ENCODE measurements around the gene TMEM63B. TPM values are rescaled to one million over a fixed set of nuclear protein-coding genes. Genes with fewer than 3 reads are reported as not detected.

Gene TMEM63B
- total RNA-seq, 1 donor from 2014 or later: 45.5 TPM

- Mint-ChIP-seq H3K4me3 (no peak overlapping the region), H3K4me1 (ENCODE audit: unreplicated experiment) (no peaks in the 10 kb centered on the region), H3K9me3 (no peaks in the 10 kb centered on the region), H3K27ac (no peak overlapping the region), H3K27me3 (no peaks in the 10 kb centered on the region), H3K36me3 (peaks cover 32% of the 10 kb centered on the region)
- no peak for DNase-seq (ENCODE audit: extremely low spot score, unreplicated experiment)
- no peak for TF ChIP-seq CTCF (conservative IDR thresholded peaks at IDR 0.05)
Observed at GRCh38 chr6:44145839-44146238, 18.5 kb downstream of the TMEM63B start.

GRCh38 chr6:44146685-44147084, 19.3 kb downstream of the TMEM63B start:
- peaks cover 29% of the 10 kb centered on the region for H3K36me3 Mint-ChIP-seq
- H3K27me3 Mint-ChIP-seq: no peaks in the 10 kb centered on the region
- H3K4me1 Mint-ChIP-seq (ENCODE audit: unreplicated experiment): no peaks in the 10 kb centered on the region
- no peak overlapping the region for H3K4me3 Mint-ChIP-seq
- DNase-seq (ENCODE audit: extremely low spot score, unreplicated experiment): no peak
- no peak for TF ChIP-seq CTCF (conservative IDR thresholded peaks at IDR 0.05)
- H3K27ac Mint-ChIP-seq: no peak overlapping the region
- no peaks in the 10 kb centered on the region for H3K9me3 Mint-ChIP-seq

- Mint-ChIP-seq H3K9me3 (no peaks in the 10 kb centered on the region), H3K36me3 (peaks cover 29% of the 10 kb centered on the region), H3K4me3 (no peak overlapping the region), H3K27ac (no peak overlapping the region), H3K4me1 (ENCODE audit: unreplicated experiment) (no peaks in the 10 kb centered on the region), H3K27me3 (no peaks in the 10 kb centered on the region)
- DNase-seq (ENCODE audit: extremely low spot score, unreplicated experiment): no peak
- no peak for TF ChIP-seq CTCF (conservative IDR thresholded peaks at IDR 0.05)
Observed at GRCh38 chr6:44147256-44147655, 19.9 kb downstream of the TMEM63B start.

GRCh38 chr6:44148306-44148705, 21.0 kb downstream of the TMEM63B start:
- Mint-ChIP-seq H3K4me3 (no peak overlapping the region), H3K27me3 (no peaks in the 10 kb centered on the region), H3K36me3 (peaks cover 27% of the 10 kb centered on the region), H3K4me1 (ENCODE audit: unreplicated experiment) (no peaks in the 10 kb centered on the region), H3K9me3 (no peaks in the 10 kb centered on the region), H3K27ac (no peak overlapping the region)
- no peak for TF ChIP-seq CTCF (conservative IDR thresholded peaks at IDR 0.05)
- DNase-seq (ENCODE audit: extremely low spot score, unreplicated experiment): no peak

- H3K36me3 Mint-ChIP-seq: peaks cover 24% of the 10 kb centered on the region
- no peak for TF ChIP-seq CTCF (conservative IDR thresholded peaks at IDR 0.05)
- no peaks in the 10 kb centered on the region for H3K4me1 Mint-ChIP-seq (ENCODE audit: unreplicated experiment)
- no peaks in the 10 kb centered on the region for H3K9me3 Mint-ChIP-seq
- H3K27ac Mint-ChIP-seq: no peak overlapping the region
- H3K4me3 Mint-ChIP-seq: no peak overlapping the region
- H3K27me3 Mint-ChIP-seq: no peaks in the 10 kb centered on the region
- no peak for DNase-seq (ENCODE audit: extremely low spot score, unreplicated experiment)
Observed at GRCh38 chr6:44149369-44150012, 22.1 kb downstream of the TMEM63B start.

Measured in type B pancreatic cell (in vitro differentiated cells).